ENCODE data around the gene VTI1A.

VTI1A gene

DNA sequence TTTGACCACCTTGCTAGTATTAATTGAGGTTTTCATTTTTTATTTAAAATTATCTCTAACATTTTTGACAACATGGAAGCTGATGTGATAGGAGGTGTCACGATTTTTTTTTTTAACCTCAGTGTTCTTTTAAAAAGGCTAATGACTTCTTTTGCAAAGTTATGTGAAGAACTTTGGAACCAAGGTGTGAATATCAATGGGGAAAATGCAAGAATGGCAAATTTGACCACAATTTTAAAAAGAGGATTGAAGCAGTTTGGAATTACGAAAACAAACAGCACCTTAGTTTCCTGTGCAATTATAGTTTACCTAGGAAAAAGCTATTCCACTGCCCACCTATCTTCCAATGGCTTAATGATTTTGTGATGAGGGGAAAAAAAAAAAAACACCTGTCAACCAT lies 232.4 kb downstream of the VTI1A start:
- DNase-seq (ENCODE audit: low read depth), result no peak

DNA sequence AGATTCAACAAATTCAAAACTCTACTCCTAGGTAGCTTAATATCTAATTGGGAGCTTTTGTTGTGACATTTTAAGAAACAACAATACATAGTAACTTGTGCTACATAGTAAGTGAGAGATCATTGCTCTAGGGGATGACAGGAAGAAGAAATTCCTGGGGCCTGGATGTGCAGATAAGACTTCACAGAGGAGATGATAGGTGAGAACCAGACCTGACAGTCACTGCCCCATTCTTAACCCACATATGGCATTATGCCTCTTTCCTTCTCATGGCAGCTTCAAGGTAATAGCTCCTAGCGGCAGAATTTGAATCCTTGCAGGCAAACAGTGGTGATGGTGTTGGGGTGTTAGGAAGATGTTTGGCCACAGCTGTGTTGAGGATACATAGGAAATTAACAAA lies 233.6 kb downstream of the VTI1A start:
- DNase-seq (ENCODE audit: low read depth), result no peak

GRCh38 chr10:112687647-112688046 lies 240.6 kb downstream of the VTI1A start:
- peak; percentile 81 for DNase-seq (ENCODE audit: low read depth)

GRCh38 chr10:112689327-112690072 lies 242.5 kb downstream of the VTI1A start:
- DNase-seq (ENCODE audit: low read depth), result no peak

- DNase-seq (ENCODE audit: low read depth), result no peak
Measured at GRCh38 chr10:112695539-112695938, 248.5 kb downstream of the VTI1A start.

DNA sequence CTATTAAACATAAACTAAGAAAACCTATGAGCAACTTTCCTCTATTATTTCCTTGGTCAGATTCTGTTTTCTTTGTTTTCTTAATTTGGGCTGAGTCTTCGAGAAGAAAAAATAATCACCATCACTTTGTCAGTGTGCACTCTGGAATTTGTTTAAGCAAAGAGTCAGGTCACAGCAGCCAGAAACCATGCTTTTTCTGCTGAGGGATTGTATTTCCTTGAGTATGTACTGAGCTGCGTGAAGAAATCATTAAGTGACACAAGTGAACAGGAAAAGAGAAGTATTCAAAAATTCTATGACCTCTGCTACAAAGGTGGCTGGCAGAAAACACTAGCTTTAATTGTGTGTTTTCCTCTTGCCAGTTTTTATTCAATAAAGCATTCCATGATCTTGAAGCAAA lies 249.6 kb downstream of the VTI1A start:
- peak; percentile 33 for DNase-seq (ENCODE audit: low read depth)

DNA sequence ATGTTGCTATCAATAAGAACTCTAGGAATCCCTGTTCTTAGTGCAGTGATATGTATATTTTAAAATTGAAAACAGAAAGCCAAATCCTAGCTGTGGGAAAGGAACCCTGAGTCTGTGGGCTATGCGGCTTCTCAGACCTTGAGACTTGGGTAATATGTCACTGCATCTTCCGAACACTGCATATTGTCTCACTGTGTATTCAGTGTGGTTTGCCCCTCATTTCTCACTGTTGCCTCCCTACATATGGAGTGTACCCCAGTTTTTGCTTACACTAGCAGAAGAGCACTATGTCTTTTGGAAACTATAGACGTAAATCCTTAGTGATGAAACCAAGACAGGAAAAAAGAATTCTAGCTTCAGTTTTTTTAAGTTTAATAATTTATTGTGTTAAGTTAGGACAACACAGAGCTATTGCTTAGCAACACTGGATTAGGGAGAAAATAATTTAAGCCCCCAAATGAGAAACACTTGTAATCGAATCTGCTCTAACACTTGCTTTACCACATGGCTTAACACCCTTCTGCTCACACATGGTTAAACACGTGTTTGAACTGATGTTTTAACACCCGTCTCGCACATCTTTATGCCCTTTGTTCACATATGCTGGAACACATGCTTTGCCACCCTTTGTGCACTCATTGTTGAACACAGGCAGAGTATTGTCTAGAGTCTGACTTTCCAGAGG lies 251.3 kb downstream of the VTI1A start:
- no peak for DNase-seq (ENCODE audit: low read depth)

DNA sequence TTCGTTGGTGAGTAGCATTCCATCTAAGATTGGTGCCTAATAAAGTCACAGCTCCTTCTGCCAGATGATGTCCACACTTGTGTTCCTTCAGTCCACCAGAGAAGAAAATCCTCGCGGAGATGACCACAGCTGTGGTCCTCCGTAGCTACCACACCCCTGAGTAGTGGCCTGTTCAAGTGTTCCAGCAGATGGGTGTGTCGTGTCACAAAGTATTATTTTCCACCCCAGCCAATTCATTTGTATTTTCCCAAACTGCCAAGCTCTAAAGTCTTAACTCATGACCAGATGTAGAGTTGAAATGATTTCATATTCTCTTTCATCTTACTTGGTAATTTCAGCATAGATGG lies 251.8 kb downstream of the VTI1A start:
- no peak for DNase-seq (ENCODE audit: low read depth)

- no peak for DNase-seq (ENCODE audit: low read depth)
Measured at GRCh38 chr10:112700215-112700671, 253.2 kb downstream of the VTI1A start.

DNA sequence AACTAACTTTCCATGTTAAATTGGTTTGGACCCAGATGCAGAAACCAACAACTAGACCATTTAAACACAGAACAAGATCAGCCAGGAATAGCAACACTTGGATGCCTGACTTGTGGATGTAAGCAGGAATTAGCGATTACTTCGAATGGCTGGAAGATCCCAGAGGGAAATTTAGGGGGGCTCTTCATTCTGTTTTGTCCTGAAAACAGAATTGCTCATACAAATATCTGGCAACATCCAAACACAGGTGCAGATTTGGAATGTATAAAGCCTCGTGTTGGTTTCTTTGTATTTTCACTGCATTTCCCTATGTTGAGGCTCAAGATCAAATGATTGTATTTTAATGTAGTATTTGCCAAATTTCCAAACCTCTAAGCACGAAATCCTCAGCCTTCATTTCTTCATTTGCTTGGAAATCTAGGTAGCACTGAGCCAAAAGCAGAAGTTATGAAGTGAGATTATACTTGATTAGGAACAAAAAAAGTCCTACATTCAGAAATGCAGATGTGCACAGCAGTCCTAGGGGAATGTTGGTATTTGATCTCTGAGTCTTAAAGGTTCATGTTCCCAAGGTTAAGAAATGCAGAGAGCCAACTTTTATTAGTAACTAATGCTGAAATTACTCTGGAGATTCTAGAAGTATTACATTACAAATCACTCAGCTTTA lies 254.3 kb downstream of the VTI1A start:
- DNase-seq (ENCODE audit: low read depth), result peak; percentile 69

GRCh38 chr10:112701878-112702255 lies 254.9 kb downstream of the VTI1A start:
- no peak for DNase-seq (ENCODE audit: low read depth)

GRCh38 chr10:112706577-112706976 lies 259.6 kb downstream of the VTI1A start:
- no peak for DNase-seq (ENCODE audit: low read depth)

DNA sequence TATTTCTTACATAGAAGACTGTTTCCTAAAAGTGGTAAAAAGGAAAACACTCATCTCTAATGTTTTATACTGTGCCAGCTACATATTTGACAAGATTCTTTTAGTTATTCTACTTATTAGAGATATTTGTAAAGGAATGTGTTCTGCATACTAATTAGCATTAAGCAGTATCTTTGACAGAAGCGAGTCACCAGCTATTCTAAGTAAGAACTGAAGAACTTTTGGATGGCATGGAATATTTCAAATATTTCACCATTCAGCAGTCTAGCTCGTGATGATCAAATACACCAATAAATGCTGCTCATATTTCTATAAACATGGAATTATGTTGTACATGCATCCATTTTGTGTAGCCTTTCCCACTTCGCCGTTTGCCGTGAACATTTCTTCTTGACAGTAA lies 261.4 kb downstream of the VTI1A start:
- DNase-seq (ENCODE audit: low read depth), result no peak

GRCh38 chr10:112710528-112710927 lies 263.5 kb downstream of the VTI1A start:
- peak; percentile 23 for DNase-seq (ENCODE audit: low read depth)

DNA sequence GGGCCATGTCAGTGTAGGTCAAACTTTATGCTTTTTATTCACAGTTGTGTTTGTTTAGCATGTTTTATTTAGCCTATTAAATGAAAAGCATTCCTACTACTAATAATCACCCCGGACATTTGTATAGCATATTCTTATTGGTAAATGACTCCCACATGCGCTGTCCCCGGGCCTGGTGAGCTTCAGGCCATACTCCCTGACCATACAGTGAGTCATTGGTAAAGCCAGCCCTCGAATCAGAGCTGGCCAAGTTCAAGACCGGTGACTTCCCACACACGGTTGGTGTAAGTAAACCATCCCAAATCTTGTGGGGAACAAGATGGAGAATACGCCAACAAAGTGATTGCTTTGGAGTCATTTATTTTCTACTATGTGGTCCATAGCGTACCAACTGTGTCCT lies 264.4 kb downstream of the VTI1A start:
- DNase-seq (ENCODE audit: low read depth), result peak; percentile 75

GRCh38 chr10:112712536-112712935 lies 265.5 kb downstream of the VTI1A start:
- no peak for DNase-seq (ENCODE audit: low read depth)

DNA sequence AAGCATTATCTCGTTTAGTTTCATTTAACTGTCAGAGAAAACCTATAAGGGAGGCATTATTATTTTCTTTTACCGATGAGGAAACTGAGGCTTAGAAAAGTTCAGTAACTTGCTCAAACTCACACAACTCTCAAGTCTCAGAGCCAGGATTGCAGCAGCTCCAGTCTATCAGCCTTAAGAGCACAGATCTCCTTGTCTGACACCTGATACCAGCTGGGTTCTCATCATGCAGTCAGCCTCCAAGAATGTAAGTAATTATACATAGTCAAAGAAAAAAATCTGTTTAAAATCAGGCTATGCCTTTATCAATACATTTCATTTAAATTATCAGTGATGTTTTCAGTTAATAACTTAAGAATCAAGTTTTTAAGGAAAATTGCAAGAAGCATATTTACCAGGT lies 266.4 kb downstream of the VTI1A start:
- peak; percentile 58 for DNase-seq (ENCODE audit: low read depth)

GRCh38 chr10:112715581-112715980 lies 268.6 kb downstream of the VTI1A start:
- DNase-seq (ENCODE audit: low read depth), result no peak

- no peak for DNase-seq (ENCODE audit: low read depth)
Measured at GRCh38 chr10:112716076-112716475, 269.1 kb downstream of the VTI1A start.

DNA sequence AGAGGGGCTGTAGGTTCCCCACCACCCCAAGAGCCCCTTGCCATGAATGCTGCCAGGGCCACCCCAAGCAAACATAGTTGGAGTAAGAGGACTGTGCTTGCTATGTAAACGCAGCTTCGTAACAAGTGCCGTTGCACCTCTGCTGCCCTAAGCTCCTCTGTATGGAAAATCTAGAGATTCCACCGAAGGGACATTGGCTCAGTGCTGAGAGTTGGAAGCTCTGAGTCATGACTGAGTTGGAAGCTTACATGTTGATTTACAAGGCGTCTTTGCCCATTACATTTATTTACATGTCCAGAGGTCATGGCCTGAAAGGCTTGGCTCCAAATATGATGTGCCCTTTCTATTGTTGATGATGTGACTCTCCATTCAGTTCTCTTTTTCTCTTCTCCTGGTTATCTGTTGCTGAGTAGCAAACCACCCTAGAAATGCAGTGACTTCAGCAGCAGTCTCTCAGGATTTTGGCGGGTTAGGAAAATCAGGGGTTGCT lies 270.0 kb downstream of the VTI1A start:
- peak; percentile 83 for DNase-seq (ENCODE audit: low read depth)

DNA sequence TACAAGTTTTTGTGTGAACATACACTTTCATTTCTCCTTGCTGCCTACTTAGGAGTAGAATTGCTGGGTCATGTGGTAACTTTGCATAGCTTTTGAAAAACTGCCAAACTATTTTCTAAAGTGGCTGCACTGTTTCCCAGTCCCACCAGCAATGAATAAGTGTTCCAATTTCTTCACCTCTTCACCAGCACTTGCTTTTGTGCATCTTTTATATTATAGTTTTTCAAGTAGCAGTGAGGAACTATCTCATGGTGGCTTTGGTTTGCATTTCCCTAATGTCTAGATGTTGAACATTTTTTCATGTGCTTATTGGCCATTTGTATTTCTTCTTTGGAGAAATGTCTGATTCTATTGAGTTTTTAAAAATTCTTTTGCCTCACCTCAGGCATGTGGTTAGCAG lies 273.2 kb downstream of the VTI1A start:
- no peak for DNase-seq (ENCODE audit: low read depth)

- peak; percentile 39 for DNase-seq (ENCODE audit: low read depth)
Measured at GRCh38 chr10:112721080-112721698, 274.2 kb downstream of the VTI1A start.

DNA sequence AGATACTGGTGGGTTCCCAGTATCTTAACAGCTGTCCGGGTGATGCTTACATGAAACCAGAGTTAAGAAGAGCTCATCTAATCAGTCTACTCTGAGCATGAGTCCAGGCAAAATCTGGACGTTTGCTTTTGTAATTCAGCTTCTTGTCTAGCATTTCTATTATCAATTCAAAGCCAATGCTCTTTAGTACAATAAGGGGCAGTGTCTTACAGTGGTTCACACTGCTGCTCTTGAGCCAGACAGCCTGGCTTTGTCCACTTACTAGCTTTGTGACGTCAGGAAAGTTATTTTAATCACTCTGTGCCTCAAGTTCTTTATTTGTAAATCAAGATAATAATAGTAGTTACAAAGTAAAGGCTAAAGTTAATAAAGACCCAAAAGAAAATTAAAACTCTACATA lies 275.7 kb downstream of the VTI1A start:
- no peak for DNase-seq (ENCODE audit: low read depth)
